Activated gamma-delta T cell (primary cell): ENCODE measurements around the gene CCDC171.

ENCODE experiments used
- DNase-seq: peaks from one replicate; lab custom pipeline; 2025; lab: John Stamatoyannopoulos, UW

The CCDC171 gene

DNA sequence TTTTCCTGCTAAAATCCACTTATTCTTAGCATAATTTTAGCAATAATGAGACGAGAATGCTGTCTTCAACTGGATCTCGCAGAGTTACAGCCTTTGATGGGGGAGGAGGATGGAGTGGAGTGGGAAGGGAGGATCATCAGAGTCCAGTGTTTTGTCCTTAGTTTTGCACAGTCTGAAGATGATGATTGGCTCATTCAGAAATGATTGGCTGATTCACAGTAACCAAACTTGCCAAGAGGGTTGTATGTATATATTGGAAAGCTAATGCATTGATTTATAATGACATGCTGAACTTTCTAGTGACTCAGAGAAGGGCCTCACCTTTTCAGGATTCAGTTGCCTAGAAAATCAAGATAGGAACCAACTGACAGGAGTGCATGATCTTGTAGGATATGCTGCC is 448.0 kb downstream of the CCDC171 start:
- DNase-seq = no peak

DNA sequence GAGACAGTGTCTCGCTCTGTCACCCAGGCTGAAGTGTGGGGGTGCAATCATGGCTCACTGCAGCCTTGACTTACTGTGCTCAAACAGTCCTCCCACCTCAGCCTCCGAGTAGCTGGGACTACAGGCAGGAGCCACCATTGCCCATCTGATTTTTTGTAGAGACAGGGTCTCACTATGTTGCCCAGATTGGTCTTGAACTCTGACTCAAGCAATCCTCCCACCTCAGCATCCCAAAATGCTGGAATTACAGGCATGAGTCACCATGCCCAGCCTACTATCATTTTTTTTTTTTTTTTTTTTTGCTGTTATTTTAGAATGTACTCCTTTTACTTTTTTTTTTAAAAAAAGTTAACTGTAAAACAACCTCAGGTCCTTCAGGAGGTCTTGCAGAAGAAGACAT is 449.0 kb downstream of the CCDC171 start:
- DNase-seq = no peak

DNA sequence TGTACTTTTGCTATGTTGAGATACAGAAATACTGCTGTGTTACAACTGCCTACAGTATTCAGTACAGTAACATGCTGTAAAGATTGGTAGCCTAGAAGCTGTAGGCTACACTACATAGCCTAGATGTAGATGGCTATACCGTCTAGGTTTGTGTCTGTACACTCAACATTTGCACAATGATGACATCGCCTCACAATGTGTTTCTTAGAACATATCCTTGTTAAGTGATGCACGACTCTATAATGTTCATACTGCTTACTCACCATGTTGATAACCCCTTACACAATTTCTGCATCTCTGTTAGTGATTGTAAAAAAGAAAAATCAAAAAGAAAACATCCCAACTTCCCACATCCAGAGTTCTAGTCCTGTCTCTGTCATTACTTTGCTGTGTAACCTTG is 450.0 kb downstream of the CCDC171 start:
- no peak for DNase-seq

DNA sequence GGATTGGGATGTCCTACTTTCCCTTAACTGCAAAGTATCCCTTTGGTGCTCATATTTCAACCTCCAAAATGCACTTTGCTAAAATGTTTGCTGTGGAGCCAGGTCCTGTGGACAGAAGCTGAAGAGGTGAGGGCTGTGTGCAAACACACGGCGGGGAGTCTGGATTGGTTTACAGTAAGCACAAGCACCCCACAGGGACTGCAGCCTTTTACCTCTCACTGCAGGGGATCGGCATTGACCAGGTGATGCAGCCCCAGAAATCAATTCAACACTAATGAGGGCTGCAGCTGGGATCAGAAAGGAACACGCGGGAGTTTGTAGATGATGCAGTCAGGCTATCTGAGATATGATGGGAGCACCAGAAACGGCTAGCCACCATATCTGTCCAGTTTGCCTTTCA is 450.9 kb downstream of the CCDC171 start:
- no peak for DNase-seq

DNA sequence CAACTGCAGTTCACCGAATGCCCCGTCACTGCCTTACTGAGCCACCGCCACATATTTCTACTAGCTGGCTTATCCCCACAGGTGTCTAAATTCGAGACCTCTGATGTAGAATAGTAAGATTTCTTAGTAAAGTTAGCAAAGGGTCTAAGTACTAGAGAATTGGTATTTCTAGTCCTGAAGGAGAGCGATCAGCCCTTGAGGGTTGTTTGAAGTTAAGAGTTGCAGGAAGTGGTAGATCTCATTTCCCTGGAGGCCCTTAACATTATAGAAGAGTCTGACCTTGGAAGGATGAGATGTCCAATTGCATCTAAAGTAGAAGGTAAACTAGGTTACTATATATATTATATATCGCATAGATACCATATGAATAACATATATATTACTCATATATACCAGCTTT is 451.8 kb downstream of the CCDC171 start:
- no peak for DNase-seq

DNA sequence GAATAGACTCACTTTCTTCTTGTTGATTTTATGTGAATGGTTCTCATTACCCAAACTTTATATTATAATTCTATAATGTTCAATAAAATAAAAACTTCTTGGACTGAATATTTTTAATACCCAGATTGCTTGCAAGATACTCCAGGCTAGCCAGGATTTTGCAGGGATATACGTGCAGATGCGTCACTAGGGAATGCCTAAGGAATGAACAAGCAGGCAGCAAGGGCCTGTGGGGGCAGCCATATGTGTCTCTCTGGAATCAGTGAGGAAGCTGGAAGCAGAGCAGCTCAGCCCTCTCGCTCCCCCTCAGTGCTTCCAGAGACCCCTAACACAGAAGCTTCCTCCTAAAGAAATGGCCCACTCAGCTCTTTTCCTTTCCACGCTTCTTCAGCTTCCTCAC is 457.4 kb downstream of the CCDC171 start:
- no peak for DNase-seq

DNA sequence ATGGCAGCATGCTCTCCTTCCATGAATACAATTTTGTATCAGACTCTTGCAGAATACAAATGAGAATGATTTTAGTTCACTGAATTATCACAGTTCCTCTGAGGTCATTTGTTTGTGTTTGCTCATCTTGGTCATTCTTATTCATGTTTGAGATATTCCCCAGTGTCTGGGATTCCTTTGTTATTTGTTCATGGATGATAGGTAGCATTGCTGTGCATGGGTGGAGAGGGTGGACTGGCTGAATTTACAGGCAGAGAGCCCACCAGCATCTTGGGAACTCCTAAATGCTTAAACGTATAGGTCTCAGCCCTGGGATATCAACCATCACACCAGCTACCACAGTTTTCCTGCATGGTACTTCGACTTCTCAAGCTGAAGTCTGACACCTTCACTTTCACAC is 459.8 kb downstream of the CCDC171 start:
- DNase-seq = no peak

DNA sequence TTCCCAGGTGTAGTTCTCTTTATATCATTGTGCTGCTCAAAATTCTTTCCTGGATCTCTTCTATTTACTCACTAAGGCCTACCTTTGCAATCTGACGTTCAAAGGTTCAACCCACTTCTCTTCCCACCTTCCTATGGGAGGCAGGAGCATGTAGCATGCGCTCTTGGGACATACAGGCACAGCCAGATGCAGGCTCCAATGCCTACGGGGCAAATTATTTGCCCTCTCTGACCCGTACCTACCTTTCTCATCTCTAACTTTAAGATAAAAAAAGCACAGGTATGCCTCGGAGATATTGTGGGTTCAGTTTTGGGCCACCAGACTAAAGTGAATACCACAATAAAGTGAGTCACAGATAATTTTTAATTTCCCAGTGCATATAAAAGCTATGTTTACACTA is 460.5 kb downstream of the CCDC171 start:
- DNase-seq = no peak

DNA sequence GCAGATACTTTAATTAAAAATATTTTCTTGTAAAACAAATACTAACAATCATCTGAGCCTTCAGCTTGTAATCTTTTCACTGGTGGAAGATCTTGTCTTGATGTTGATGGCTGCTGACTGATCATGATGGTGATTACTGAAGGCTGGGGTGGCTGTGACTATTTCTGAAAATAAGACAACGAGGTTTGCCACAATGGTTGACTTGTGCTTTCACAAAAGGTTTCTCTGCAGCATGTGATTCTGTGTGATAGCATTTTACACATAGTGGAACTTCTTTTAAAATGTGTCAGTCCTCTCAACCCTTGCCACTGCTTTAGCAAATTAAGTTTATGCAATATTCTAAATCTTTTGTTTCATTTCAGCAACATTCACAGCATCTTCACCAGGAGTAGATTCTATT is 461.0 kb downstream of the CCDC171 start:
- DNase-seq = no peak

DNA sequence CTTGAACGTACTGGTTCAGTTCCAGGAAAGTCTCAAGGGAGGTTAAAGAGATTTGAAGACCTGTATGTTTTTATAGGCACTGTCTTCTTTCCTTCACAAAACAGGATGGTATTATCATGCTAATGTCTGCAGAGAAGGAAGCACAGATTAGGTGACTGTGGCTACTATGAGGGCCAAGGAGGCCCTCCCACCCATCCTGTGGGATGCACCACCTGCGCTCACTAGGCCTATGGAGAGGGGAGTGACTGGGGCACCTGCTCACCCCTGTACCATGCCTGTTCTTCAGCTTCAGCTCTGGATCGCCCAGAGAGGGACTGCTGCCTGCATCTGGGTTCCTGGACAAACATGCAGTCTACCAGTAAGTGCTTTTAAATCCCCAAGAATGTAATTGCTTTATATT is 469.4 kb downstream of the CCDC171 start:
- DNase-seq = no peak

DNA sequence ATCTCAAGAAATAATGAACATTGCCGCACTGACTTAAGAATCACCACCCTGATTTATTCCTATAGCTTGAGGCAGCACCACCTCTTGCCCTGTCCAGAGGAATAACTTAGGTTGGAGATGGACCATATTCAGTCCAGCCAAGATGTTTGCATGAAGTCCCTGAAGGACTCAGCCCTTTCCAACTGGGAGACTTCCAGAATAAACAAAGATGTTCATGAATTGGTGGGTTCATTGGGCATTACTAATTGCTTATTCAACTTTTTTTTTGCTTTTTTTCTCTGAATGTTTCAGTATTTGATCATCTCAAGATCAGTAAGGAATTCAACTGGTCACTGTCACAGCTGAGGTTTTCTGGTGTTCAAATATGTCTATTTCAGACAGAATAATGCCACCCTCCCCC is 470.6 kb downstream of the CCDC171 start:
- no peak for DNase-seq
